MM.1S (cell line): ENCODE measurements around the gene APOA4.

Source experiments
- DNase-seq: peaks from one replicate; pipeline ENCODE4 v3.0.0-alpha.2; 2015
- H2AFZ ChIP-seq: fragments of 300-600 bp; sonication (generic); 2 replicates; pipeline ENCODE4 v1.6.0; 2016; ENCODE audit warnings: antibody characterized with exemption, low read length
- H3F3A ChIP-seq: fragments of 300-600 bp; sonication (generic); 2 replicates; pipeline ENCODE4 v1.6.1; 2016; ENCODE audit warnings: mild to moderate bottlenecking, antibody characterized with exemption, low read length, moderate library complexity, mixed read lengths; ENCODE audit not compliant: insufficient read depth
- H3K27ac ChIP-seq: fragments of 300-600 bp; sonication (generic); 2 replicates; pipeline ENCODE4 v1.5.1; 2016; ENCODE audit warnings: mild to moderate bottlenecking, low read length
- H3K27me3 ChIP-seq: fragments of 300-600 bp; sonication (generic); replicated peaks from 2 replicates; pipeline ENCODE4 v1.6.0; 2016; ENCODE audit warnings: low read length; ENCODE audit not compliant: insufficient read depth
- H3K36me3 ChIP-seq: fragments of 300-600 bp; sonication (generic); replicated peaks from 2 replicates; pipeline ENCODE4 v1.6.1; 2016; ENCODE audit warnings: mild to moderate bottlenecking, low read length, mixed read lengths; ENCODE audit not compliant: insufficient read depth
- H3K4me1 ChIP-seq: fragments of 300-600 bp; sonication (generic); 2 replicates; pipeline ENCODE4 v1.6.1; 2016; ENCODE audit warnings: low read length, mixed read lengths
- H3K4me2 ChIP-seq: fragments of 300-600 bp; sonication (generic); 2 replicates; pipeline ENCODE4 v1.6.0; 2016; ENCODE audit warnings: low read depth, low read length
- H3K4me3 ChIP-seq: fragments of 300-600 bp; sonication (generic); 2 replicates; pipeline ENCODE4 v1.5.1; 2016; ENCODE audit warnings: low read length, mixed read lengths
- H3K79me2 ChIP-seq: fragments of 300-600 bp; sonication (generic); 2 replicates; pipeline ENCODE4 v1.6.1; 2016; ENCODE audit warnings: mixed run types, low read length, mixed read lengths
- H3K9ac ChIP-seq: fragments of 300-600 bp; sonication (generic); 2 replicates; pipeline ENCODE4 v1.6.1; 2016; ENCODE audit warnings: low read length, mixed read lengths
- H3K9me2 ChIP-seq: fragments of 300-600 bp; sonication (generic); replicated peaks from 2 replicates; pipeline ENCODE4 v1.6.1; 2016; ENCODE audit warnings: mild to moderate bottlenecking, low read length, mixed read lengths; ENCODE audit not compliant: insufficient read depth
- H3K9me3 ChIP-seq: fragments of 300-600 bp; sonication (generic); replicated peaks from 2 replicates; pipeline ENCODE4 v1.6.1; 2016; ENCODE audit warnings: mild to moderate bottlenecking, low read length, mixed read lengths; ENCODE audit not compliant: insufficient read depth
- H4K20me1 ChIP-seq: fragments of 300-600 bp; sonication (generic); 2 replicates; pipeline ENCODE4 v1.6.1; 2016; ENCODE audit warnings: mild to moderate bottlenecking, low read length, moderate library complexity, mixed read lengths; ENCODE audit not compliant: insufficient read depth
- CTCF ChIP-seq: fragments of 300-600 bp; sonication (generic); IDR thresholded peaks from 2 replicates; pipeline ENCODE4 v1.5.1; 2016; ENCODE audit warnings: antibody characterized with exemption, low read length, mixed read lengths
- EZH2 ChIP-seq: fragments of 300-600 bp; sonication (generic); optimal IDR thresholded peaks from 2 replicates; pipeline ENCODE3; 2017; ENCODE audit warnings: low read depth, mild to moderate bottlenecking, antibody characterized with exemption, low read length, mixed read lengths
- EZH2phosphoT487 ChIP-seq: fragments of 300-600 bp; sonication (generic); IDR thresholded peaks from 2 replicates; pipeline ENCODE4 v1.6.1; 2018; ENCODE audit warnings: antibody characterized with exemption, low read length

Gene APOA4

GRCh38 chr11:116852261-116853031, 29.3 kb upstream of the APOA4 start:
- H3K4me3 ChIP-seq, result peak overlapping the region; percentile 6; the same call in 1 of the 2 replicates
- no peaks in the 10 kb centered on the region; the same call in 1 of the 2 replicates for H3K36me3 ChIP-seq
- peak overlapping the region; percentile 44 for H3K4me2 ChIP-seq
- H3K9me2 ChIP-seq, result no peaks in the 10 kb centered on the region
- H3K4me1 ChIP-seq, result peaks cover 39% of the 10 kb centered on the region
- H2AFZ ChIP-seq, result no peak overlapping the region
- peak overlapping the region; percentile 99 for H3K27ac ChIP-seq
- H3K9me3 ChIP-seq, result no peaks in the 10 kb centered on the region
- H3K27me3 ChIP-seq, result no peaks in the 10 kb centered on the region
- H3K79me2 ChIP-seq, result peaks cover 6% of the 10 kb centered on the region
- H4K20me1 ChIP-seq, result no peaks in the 10 kb centered on the region
- H3F3A ChIP-seq, result peaks cover 17% of the 10 kb centered on the region
- peak overlapping the region; percentile 64; the same call in 1 of the 2 replicates for H3K9ac ChIP-seq
- DNase-seq, result peak; percentile 59
- TF ChIP-seq CTCF, result no peak
- TF ChIP-seq EZH2, result no peak
- TF ChIP-seq EZH2phosphoT487, result no peak

- Histone ChIP-seq H2AFZ (no peak overlapping the region), H3K4me2 (no peak overlapping the region), H3K9ac (no peak overlapping the region), H3K27me3 (no peaks in the 10 kb centered on the region), H3K4me1 (peaks cover 39% of the 10 kb centered on the region), H3K9me3 (no peaks in the 10 kb centered on the region), H3K4me3 (no peak overlapping the region), H3F3A (peaks cover 17% of the 10 kb centered on the region), H3K9me2 (no peaks in the 10 kb centered on the region), H3K79me2 (peaks cover 6% of the 10 kb centered on the region), H4K20me1 (no peaks in the 10 kb centered on the region), H3K27ac (peak overlapping the region; percentile 99; the same call in 1 of the 2 replicates), H3K36me3 (no peaks in the 10 kb centered on the region; the same call in none of the 2 replicates)
- no peak for DNase-seq
- no peak for TF ChIP-seq EZH2
- TF ChIP-seq EZH2phosphoT487, result no peak
- TF ChIP-seq CTCF, result no peak
These were observed 28.5 kb upstream of the APOA4 start for GRCh38 chr11:116851626-116852025.

GRCh38 chr11:116849486-116849885, 26.4 kb upstream of the APOA4 start:
- DNase-seq, result no peak
- Histone ChIP-seq H4K20me1 (no peaks in the 10 kb centered on the region), H3K27me3 (no peaks in the 10 kb centered on the region), H2AFZ (no peak overlapping the region), H3K9me3 (no peaks in the 10 kb centered on the region), H3K4me2 (no peak overlapping the region), H3K4me1 (peaks cover 35% of the 10 kb centered on the region), H3K4me3 (no peak overlapping the region), H3K79me2 (peaks cover 6% of the 10 kb centered on the region), H3K27ac (no peak overlapping the region), H3K9ac (no peak overlapping the region), H3K9me2 (no peaks in the 10 kb centered on the region), H3K36me3 (no peaks in the 10 kb centered on the region; the same call in 1 of the 2 replicates), H3F3A (peaks cover 16% of the 10 kb centered on the region)
- TF ChIP-seq CTCF, result no peak
- no peak for TF ChIP-seq EZH2
- no peak for TF ChIP-seq EZH2phosphoT487
